Fibroblast of peridontal ligament (primary cell): ENCODE data around the gene ZBTB24.
"Not testable (repeated sequence)": the region's sequence is repeated elsewhere in the genome, so short reads cannot be mapped to it uniquely, and the experiment has no call there.

Experiments
- DNase-seq: peaks from one replicate; pipeline ENCODE4 v3.0.0-alpha.2; 2010; ENCODE audit errors: extremely low read depth

The ZBTB24 gene

GRCh38 chr6:109482905-109483734 is at the start of gene ZBTB24:
Gene ZBTB24 (minus strand): TSS chr6:109483219. CDS start chr6:109482026, 1,193 bp downstream.
- peak; percentile 74 for DNase-seq

GRCh38 chr6:109531446-109531845 is 48.4 kb upstream of the ZBTB24 start:
- no peak for DNase-seq

- no peak for DNase-seq
Measured at GRCh38 chr6:109527989-109528388, 45.0 kb upstream of the ZBTB24 start.

GRCh38 chr6:109526905-109527628 is 44.0 kb upstream of the ZBTB24 start:
- DNase-seq: peak; percentile 83

GRCh38 chr6:109524129-109524528 is 41.1 kb upstream of the ZBTB24 start:
- no peak for DNase-seq

- DNase-seq: peak; percentile 93
Measured at GRCh38 chr6:109523478-109523877, 40.5 kb upstream of the ZBTB24 start.

GRCh38 chr6:109521080-109521479 is 38.1 kb upstream of the ZBTB24 start:
- DNase-seq: peak; percentile 27

- not testable (repeated sequence) for DNase-seq
Measured at GRCh38 chr6:109519647-109520046, 36.6 kb upstream of the ZBTB24 start.

- no peak for DNase-seq
Measured at GRCh38 chr6:109516929-109517328, 33.9 kb upstream of the ZBTB24 start.

GRCh38 chr6:109515781-109516409 is 32.9 kb upstream of the ZBTB24 start:
- no peak for DNase-seq

- DNase-seq: no peak
Measured at GRCh38 chr6:109514946-109515345, 31.9 kb upstream of the ZBTB24 start.

GRCh38 chr6:109513571-109514071 is 30.6 kb upstream of the ZBTB24 start:
- DNase-seq: peak; percentile 62

GRCh38 chr6:109512271-109512817 is 29.3 kb upstream of the ZBTB24 start:
- DNase-seq: no peak

- no peak for DNase-seq
Measured at GRCh38 chr6:109511832-109512231, 28.8 kb upstream of the ZBTB24 start.

- no peak for DNase-seq
Measured at GRCh38 chr6:109510358-109510757, 27.3 kb upstream of the ZBTB24 start.

- no peak for DNase-seq
Measured at GRCh38 chr6:109508166-109508860, 25.3 kb upstream of the ZBTB24 start.

GRCh38 chr6:109507490-109508072 is 24.6 kb upstream of the ZBTB24 start:
- DNase-seq: no peak

- DNase-seq: no peak
Measured at GRCh38 chr6:109506841-109507240, 23.8 kb upstream of the ZBTB24 start.

- no peak for DNase-seq
Measured at GRCh38 chr6:109506314-109506713, 23.3 kb upstream of the ZBTB24 start.

GRCh38 chr6:109503327-109504224 is 20.6 kb upstream of the ZBTB24 start:
- DNase-seq: no peak
